Pons (tissue), 1 donor: Measurements from ENCODE around the gene KRT3.
"Not testable (repeated sequence)": the region's sequence is repeated elsewhere in the genome, so short reads cannot be mapped to it uniquely, and the experiment has no call there.

Experiments
- DNase-seq: peaks from one replicate; pipeline ENCODE4 v3.0.0-alpha.2; 2016; ENCODE audit warnings: low spot score

The KRT3 gene

DNA sequence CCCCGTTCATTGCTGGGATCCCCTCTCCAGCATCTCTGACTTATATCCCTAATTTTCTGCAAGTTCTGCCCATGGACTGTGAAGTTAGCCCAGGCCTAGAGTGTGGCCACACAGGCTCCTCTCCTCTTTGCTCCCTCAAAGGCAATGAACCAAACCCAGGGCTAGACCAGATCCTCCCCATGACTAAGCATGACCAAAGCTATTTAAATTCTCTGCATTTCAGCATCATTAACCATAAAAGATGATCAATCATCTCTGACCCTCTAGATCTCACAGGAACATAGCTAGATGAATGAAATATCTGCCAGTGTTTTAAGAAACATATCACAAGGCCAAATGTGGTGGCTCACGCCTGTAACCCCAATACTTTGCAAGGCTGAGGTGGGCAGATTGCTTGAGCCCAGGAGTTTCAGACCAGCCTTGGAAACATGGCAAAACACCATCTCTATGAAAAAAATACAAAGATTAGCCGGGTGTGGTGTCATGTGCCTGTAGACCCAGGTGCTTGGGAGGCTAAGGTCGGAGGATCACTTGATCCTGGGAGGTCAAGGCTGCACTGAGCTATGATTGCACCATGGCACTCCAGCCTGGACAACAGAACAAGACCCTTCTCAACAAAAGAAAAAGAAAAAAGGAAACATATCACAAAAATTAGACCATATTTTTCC lies 2.2 kb upstream of the KRT3 start:
- no peak for DNase-seq

DNA sequence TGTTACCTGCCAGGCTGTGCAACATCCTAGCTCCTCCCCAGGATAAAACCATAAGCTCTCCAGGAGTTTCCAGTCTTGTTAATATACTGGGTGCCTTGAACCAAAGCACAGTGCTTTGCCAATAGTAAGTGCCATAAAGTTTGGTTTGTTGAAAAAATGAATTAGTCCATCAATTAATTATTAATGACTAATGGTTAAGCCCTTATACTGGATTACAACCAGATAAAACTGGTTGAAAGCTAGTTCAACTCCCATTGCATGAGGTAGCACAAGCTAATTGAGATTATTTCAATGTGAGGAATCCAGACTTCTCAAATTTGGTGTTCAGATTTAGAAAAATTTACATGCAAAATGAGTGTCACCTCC lies 1.6 kb upstream of the KRT3 start:
- no peak for DNase-seq

DNA sequence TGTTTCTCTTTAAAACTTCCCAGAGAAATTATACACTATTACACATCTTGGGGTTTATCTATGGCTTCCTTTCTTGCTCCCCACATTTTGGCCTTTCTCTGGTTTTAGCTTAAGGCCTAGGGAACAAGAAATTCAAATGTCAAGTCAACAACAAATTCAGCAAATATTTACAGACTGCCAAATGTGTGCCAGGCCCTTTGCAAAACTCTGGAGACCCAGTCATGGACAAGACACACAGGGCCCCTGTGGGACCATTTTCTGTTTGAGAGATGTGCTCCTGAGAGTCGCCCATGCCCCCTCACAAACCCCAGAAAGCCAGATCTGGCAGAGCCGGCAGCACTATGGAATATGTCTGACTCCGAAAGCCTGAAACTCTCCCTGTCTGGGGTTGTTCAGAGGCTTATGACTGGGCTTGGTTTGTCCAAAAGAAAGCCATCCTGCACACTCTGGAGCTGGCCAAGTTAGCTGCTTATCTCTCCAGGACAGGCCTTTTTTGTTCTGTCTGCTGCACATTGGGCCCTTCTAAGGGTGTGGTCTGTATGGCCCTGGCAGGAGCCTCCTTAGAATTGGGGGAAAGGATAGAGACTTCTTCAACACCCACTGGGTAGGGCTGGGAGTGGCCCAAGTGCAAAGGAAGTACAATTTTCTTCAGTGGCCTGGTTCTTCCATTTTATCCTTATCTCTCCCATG lies 1.1 kb upstream of the KRT3 start:
- no peak for DNase-seq

DNA sequence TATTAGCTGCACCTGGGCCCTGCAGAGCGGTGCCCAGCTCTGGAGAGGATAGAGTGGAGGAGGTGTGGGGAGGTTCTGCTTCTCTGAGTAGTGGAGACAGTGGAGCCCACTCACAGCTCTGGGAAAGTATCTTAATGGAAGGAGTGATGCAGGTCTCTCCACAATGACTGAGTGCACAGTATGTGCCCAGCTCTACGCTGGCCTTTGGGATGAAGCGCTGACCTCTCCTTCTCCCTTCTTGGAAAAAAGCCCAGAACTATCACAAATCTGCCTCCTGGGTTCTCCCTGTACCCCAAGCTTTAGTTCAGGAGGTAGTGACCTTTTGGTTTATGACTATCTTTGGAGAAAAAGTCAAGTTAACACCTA lies 495 bp upstream of the KRT3 start:
- no peak for DNase-seq

DNA sequence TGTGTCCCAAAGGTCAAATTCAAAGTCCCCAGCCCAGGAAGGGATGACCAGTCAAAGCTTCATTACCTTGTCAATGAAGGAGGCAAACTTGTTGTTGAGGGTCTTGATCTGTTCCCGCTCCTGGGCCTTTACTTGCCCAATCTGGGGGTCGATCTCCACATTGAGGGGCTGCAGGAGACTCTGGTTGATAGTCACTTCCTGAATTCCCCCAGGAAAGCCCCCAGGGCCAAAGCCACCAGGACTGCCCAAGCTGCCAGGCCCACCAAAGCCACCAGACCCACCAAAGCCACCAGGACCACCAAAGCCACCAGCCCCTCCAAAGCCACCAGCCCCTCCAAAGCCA lies 614 bp downstream of the KRT3 start:
- not testable (repeated sequence) for DNase-seq

DNA sequence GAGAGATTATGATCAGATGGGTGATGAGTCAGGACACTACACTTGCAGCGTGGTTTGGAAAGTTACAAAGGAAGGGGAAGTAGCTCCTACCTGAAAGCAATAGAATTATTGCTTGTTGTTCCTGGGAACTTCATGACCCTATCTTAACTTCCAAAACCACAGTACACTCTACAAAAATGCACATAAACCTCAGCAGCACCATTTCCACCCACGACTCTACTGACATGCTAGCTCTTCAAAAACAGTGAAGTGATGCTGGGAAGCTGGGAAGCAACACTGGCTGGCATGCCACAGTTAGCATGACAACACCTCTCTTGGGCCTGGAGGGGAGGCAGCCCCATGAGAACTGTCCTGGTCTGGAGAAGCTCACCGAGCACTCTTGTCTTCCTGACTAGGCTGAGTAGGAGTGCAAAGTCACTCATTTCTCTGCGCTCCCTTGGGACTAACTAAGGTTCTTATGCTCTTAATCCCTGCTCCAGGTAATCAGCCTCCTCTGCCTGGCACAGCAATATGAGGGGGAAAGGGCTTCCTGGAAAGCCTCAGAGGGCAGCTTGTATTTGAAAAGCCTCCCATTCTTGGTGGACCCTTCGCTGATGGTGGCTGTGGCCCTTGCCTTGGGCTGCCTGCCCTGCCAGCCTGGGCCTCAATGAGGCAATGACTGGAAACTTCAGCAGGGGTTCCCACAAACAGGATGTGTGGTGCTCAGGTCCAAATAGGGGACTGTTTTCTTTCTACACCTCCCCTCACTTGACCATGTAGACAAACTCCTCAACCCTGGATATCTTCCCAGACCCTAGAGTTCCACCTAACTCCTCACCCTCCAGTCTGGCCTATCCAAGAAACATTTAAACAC lies 1.2 kb downstream of the KRT3 start:
- DNase-seq = no peak

DNA sequence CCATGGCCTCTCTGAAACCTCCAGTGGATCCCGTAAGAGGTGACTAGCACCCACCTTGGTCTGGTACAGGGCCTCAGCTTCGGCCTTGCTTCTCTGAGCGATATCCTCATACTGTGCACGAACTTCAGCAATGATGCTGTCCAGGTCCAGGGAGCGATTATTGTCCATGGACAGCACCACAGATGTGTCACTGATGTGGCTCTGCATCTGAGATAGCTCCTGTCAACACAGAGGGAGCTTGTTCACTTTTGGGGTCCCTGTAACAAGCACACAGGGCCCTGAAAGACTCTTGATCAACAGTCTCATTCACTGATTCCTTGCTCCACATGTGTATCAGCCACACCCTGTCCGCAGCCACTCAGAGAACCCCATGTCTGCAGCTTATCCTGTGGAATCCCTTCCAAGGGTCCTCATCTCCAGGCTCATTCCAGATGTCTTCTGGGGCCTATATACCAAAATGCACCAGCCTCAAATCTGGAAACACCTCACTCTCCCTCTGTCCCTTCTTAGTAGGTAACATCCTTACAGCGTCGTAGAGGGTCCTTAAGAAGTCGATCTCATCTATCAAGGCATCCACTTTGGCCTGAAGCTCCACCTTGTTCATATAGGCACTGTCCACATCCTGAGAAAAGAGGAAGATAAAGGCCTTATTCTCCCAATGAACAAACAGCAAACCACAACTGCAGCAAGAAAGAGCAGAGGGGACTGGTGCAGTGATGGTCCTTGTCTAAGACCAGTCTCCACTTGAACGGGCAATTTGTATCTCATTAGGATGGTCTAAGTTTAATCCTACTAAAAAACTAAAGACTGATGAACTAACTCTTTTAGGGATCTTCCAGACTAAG lies 3.5 kb downstream of the KRT3 start:
- DNase-seq = no peak

DNA sequence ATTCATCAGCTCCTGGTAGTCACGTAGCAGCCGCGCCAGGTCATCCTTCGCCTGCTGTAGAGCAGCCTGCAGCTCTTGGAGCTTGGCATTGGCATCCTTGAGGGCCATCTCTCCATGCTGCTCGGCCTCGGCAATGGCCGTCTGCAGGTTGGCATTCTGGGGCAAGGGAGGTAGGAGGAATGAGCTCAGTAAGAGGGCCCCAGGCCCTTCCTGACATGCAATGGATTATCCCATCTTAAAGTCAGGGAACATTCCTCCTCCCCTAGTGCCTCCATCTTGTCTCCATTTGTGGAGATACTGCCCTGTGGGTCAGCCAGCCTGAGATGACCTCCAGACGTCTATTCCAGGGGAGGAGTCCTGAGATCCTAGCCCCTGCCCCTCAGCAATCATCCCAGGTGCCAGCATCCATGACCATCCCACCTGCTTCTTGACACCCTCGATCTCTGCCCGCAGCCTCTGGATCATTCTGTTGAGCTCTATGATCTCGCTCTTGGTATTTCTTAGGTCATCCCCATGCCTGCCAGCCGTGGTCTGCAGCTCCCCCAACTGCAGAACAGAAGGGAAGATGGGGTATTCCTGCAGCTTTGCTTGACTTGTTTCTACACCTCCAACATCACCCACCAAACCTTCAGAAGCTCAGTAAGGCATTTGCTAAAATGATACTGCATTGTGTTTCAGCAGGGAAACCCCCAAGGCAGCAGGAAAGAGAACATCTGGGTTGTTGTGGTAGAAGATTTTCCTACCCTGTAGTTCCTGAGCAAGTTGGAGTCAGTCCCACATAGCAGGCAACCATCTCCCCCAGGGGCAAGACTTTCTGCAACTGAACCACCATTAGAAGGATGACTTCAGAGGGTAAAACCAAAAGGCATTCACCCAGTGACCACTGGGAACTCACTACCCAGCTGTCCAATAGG lies 4.4 kb downstream of the KRT3 start:
- no peak for DNase-seq

DNA sequence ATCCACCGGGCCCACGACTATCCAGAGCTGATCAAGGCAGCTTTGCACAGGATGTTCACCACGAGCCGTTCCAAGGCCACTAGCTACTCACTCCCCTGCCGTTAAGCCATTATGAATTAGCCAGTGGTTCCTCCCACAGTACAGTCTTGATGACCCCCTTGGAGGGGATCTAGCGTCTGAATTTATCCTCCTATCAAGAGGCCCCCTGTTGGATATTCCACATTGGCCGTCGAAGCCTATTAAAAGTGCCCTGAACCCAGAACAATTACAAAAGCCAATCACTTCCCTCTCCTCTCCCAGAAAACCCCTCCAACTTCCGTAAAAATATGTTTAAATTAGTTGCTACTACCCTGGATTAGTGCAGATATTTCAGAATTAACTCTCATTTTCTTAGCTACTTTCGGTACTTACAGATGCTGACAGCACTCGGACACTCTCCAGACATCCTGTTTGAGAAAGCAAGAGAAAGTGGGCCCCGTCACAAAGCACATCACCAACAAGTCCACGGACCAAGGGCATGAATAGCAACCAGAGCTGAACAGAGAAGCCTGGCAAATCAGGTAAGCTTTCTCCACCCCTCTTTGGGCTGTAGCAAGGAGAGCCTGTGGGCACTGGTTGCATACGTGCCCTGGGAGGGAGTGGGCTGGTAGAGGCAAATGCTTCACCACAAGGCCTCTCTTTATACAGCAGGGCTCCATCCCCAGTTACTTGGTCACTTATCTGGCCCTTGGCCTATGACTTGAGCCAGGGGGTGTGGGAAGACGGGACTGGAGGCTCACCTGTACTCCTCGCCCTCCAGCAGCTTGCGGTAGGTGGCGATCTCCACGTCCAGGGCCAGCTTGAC lies 5.3 kb downstream of the KRT3 start:
- no peak for DNase-seq

DNA sequence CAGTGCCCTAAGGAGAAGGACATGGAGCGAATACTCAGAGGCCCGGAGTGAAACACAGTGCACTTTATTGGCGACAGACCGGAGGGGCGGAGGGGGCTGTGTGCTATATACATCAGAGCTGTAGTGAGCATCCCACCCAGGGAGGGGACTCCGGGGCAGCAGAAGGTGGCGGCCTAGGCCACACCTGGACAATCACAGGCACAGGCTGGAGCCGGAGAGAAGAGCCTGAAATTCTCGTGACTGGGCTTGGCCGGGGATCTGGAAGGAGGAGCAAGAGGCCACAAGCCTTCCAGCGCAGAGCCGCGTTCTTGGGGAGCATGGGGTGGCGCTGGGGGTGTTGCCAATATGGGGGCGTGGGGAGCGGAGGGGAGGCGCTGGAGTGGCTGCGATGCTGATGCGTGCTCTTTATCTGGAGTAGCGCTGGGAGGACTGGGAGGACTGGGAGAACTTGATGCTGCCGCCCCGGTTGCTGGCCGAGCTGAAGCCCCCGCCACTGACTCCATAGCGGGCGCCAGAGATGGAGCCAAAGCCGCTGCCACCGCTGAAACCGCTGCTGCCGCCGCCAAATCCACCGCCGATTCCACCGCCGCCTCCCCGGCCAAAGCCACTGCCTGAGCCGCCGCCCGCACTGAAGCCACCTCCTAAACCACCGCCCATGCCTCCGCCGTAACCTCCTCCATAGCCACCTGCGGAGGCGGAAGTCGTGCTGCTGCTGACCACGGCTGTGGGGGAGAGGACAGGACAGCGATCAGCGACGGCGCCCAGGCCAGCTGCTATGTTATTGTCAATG lies 6.1 kb downstream of the KRT3 start:
- no peak for DNase-seq

DNA sequence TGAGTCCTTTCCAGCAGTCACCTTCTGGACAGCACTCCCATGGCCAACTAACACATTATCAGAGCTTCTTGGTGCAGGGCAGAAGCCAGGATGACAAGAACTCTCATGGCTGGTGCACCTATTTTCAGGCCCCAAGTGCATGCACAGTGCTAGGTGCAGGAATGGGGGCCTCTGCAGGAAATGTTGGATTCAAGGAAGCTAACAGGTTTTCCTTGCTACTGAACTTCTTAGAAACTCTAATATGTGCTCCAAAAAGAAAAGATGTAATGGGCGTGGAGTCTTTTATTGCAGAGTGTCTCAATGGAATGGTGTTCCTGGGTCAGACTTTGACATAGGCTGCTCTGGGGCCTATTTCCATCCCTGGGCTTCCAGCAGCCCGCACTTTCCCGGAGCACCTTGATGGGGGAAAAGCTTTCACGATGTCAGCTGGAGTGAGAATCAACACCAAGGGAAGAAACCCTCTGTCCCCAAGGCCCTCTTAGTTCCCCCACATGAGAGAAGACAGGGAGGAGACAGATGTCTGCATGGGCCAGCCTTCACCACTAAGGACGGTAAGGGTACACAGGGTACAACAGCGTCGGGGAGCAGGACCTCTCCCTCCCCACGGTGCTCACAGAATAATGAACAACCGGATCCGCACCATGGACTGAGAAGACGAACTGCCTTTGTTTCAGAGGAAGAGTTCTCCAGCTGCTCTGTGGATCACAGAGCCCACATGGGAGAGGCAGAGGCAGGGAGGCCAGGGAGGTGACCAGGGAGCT lies 6.9 kb downstream of the KRT3 start:
- no peak for DNase-seq

DNA sequence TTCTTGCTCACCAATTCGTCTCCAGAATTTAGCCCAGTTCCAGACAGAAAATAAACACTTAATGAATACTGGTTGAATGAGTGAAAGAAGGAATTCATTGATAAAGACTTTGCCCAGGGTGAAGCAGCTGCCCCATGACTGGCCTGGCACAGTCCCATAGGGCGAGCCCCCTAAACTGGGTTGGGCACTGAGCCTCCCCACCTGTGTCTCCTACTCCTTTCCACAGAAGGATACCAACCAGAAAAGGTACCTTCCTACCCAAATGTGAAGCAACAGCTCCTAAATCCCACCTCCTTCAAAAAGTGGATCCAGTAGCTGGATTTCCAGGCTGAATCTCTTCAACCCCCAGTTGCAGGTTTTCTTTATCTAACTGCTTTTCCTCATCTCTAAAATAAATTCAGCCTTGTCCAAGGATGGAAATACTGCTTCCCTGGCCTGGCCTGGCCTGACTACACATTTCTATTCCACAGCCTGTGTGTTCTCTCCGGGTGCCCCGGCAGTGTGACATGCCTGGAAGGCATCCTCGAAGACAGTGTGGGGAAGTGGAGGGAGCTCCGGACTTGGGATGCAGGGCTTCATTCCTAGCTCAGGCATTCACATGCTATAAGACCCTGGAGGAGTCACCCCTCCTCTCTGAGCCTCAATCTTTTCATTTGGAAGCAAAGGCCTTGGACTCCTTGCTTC lies 7.6 kb downstream of the KRT3 start:
- DNase-seq = no peak

DNA sequence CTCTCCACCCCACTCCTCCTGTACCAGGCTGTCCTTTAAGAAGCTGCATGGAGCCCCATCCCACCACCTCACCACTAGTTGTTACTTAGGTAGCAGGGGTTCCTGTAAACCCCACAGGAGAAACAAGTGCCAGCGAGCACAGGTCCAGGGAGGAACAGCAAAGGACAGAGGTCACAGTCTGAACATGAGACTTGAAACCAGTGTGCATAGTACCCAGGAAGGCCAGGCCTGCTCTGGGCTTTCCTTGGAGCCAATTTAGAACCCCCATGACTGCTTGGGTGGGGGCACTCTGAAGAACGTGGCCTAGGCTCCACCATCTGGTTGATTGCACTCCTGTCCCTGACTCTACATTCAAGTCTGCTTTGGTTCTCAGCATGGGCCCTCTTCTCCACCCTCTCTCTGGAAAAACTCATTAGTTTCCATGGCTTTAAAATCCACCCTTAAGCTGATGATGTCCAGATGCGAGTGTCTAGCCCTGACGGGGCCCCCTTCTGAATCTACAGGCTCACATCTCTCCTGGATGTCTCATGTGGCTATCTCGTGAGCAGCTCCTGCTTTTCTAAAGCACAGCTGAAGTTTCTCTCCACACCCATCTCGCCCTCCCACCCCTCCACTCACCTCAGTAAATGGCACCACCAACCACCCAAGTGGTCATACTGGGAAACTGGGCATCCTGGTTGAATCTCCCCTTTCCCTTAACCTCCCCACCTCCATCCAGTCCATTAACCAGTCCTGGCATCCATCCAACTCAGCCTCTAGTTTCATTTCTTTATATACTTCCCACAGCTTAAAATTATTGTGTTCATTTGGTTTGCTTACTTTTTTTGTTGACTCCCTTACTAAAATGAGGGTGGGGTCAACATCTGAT lies 8.4 kb downstream of the KRT3 start:
- no peak for DNase-seq

DNA sequence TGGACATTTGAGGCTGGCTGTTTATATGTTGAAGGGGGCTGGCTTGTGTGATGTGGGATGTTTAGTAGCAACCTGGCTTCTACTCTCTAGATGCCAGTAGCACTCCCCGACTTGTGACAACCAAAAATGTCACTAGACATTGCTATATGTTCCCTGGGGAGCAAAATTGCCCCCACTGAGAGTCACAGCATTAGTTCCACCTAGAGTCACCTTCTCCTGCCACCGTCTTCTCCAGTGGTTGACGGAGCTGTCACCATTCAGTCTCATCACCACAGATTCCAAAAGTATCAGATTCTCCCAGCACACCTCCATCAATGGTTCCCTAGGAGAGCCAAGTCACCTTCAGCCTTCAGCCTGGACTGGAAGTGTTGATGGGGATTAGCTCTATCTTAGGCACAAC lies 11.0 kb downstream of the KRT3 start:
- no peak for DNase-seq

DNA sequence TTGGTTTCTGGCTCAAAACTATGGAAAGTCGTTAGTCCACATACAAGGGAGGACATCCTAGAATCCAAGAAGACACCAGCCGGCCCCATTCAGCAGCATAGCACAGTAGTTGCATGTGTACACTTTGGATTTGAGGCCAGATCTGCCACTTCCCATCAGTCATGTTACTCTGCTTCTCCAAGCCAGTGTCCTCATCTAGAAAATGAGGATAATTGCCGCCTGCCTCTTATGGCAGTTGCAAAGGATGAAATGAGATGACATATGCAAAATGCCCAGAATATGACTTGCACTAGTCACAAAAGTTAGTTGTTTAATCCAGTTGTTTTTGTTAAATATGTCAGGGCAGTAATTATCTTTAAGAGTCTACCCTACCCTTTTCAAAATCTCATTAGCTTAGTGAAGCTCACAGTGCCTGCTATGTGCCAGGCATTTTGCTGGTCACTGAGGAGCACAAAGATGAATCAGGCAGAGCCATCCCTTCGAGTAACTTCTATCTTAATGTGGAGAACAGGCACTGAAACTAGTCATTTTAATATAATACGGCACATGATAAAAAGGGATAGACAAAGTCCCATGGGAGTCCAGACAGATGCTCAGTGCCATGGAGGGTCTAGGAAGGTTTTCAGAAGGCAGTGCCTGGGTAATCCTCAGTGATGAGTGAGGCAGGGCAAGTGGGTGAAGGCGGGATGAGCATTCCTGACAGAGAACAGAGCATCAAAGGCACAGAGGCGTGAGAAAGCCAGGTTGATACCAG lies 12.2 kb downstream of the KRT3 start:
- no peak for DNase-seq

DNA sequence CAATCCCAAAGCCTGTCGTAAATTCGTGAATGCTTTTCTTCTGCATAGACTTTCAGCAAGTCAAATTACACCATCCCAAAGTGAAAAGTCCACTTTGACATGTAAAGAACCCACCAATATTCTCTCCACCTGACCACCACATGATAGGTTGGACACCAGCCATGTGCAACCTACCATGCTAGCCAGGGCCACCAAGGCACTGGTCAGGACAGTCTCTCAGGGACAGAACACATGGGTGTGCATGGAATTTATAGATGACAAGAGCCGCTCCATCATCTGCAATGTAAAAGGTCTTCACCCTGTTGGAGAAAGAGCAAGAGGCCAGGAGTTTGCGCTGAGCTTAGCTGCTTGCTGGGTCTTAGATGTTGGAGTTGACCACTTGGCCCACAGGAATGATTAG lies 13.4 kb downstream of the KRT3 start:
- no peak for DNase-seq
